K562 (cell line): ENCODE data around the gene NRARP.

Experiments
- CREB1 ChIP-seq, 2 experiments: sonication (generic) in 1 of 2; formaldehyde crosslinking in 1 of 2; IDR thresholded peaks; 2 replicates each; pipeline versions ENCODE4 v1.6.1 to v1.8.0; 2012 to 2022; ENCODE audit warnings: inconsistent platforms in 1 of 2, mild to moderate bottlenecking in 1 of 2, missing genetic modification reagents in 1 of 2, moderate library complexity in 1 of 2
- CTCF ChIP-seq, 3 experiments: IDR thresholded peaks in 2 of 3; conservative IDR thresholded peaks in 1 of 3; 2 replicates each; pipeline ENCODE4 v1.5.1; 2011 to 2012; ENCODE audit warnings: low read length in 3 of 3, mild to moderate bottlenecking in 3 of 3, control low read depth in 2 of 3, improper control_type of control experiment in 1 of 3, inconsistent platforms in 1 of 3, low read depth in 1 of 3, mixed read lengths in 1 of 3, moderate library complexity in 1 of 3; ENCODE audit not compliant: insufficient read depth in 2 of 3
- TF ChIP-seq, protein P1 (sequence below): fragments of 250-450 bp; sonication (Bioruptor Pico); IDR thresholded peaks from 2 replicates; pipeline ENCODE4 v1.5.0; 2021; ENCODE audit warnings: mild to moderate bottlenecking, borderline replicate concordance

GRCh38 chr9:137268538-137269201 is 33.4 kb downstream of the NRARP start:
- no peak; a peak in 1 of 6 replicates for TF ChIP-seq CTCF (IDR thresholded peaks at IDR 0.05 in 2 of 3, conservative IDR thresholded peaks at IDR 0.05 in 1 of 3; ENCODE audit: insufficient read depth in 2 of 3, low read depth in 1 of 3, low read length in 3 of 3)
- TF ChIP-seq, protein P1, sequence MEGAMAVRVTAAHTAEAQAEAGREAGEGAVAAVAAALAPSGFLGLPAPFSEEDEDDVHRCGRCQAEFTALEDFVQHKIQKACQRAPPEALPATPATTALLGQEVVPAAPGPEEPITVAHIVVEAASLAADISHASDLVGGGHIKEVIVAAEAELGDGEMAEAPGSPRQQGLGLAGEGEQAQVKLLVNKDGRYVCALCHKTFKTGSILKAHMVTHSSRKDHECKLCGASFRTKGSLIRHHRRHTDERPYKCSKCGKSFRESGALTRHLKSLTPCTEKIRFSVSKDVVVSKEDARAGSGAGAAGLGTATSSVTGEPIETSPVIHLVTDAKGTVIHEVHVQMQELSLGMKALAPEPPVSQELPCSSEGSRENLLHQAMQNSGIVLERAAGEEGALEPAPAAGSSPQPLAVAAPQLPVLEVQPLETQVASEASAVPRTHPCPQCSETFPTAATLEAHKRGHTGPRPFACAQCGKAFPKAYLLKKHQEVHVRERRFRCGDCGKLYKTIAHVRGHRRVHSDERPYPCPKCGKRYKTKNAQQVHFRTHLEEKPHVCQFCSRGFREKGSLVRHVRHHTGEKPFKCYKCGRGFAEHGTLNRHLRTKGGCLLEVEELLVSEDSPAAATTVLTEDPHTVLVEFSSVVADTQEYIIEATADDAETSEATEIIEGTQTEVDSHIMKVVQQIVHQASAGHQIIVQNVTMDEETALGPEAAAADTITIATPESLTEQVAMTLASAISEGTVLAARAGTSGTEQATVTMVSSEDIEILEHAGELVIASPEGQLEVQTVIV (CRISPR knock-in tag), result no peak
- no peak for TF ChIP-seq CREB1 (IDR thresholded peaks at IDR 0.05)
- TF ChIP-seq CREB1 (CRISPR knock-in tag; IDR thresholded peaks at IDR 0.05), result no peak
